ENCODE measurements around the gene SLK.

Gene SLK

GRCh38 chr10:103991393-103992128 lies 24.6 kb downstream of the SLK start:
- no peak for DNase-seq

GRCh38 chr10:103995134-103995533 lies 28.2 kb downstream of the SLK start:
- no peak for DNase-seq

DNA sequence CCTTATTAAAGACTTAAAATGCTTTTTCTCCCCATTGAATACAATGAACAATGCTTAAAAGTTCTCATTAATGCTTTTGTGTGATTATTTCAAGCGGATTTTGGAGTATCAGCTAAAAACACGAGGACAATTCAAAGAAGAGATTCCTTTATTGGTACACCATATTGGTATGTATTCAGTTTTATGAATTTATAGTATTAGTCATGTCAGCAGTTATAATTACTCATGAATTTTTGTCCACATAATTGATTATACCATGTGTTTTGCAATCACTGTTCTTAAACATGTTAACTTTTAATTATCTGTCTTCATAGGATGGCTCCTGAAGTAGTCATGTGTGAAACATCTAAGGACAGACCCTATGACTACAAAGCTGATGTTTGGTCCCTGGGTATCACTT lies 31.9 kb downstream of the SLK start:
- no peak for DNase-seq

GRCh38 chr10:104002911-104003310 lies 36.0 kb downstream of the SLK start:
- no peak for DNase-seq

DNA sequence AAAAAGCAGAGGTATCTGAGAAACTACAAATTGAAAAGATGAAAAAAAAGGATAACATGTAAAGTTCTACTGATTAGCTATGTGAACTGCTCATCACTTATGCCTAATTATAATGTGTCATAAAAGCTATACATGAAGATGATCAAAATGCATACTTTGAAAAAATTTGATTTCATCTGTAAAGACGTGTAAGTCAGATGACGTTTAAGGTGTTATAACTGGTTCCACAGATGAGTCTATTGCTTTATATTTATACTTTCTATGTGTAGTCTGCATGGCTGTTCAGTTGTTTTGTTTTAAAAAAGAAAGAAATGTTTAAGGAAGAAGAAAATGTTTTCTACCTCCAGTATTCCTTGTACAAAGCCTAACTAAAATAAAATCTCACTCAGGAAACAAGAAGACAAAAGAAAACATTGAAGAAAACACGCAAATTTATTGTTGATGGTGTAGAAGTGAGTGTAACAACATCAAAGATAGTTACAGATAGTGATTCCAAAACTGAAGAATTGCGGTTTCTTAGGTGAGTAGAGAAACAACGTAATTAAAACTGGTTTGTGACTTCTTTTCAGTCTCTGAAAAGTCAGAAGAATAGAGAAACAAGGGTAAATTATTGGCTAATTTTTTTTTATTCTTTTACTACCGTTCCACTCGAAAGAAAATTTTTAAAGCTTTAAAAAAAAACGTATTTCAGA lies 38.4 kb downstream of the SLK start:
- DNase-seq = no peak

DNA sequence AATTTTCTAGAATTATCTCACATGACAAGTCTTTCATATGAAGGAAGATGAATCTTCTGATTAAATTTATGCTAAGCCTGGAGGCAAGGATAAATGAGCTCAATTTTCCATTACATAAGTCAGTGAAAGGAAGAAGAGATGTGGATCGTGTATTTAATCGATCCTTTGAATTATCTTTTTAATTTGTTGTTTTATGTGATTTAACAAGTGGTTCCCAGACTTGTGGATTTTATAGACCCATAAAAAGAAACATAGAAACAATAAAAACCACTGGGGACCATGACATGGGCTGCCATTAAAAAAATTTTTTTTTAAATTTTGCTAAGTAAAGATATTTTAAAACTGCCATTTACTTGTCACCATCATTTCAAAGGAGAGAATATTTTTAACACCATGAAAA lies 45.0 kb downstream of the SLK start:
- no peak for DNase-seq

DNA sequence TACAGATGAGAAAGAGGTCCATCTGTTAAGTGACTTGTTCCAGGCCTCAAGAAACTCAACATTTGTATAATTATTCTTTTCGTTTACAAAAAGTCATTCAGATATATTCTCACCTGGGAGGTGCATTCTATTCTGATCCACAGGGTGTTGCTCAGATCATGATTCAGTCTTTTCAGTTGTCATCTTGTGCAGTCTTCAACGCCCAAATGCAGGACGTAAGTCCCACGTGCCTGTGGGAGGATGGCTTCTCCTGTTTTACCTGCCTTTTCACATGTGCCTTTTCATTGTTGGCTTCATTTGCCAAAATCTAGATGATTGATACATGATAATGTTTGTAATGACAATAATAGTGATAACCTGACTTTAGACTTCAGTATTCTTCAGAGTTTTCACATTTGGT lies 46.5 kb downstream of the SLK start:
- DNase-seq = no peak

GRCh38 chr10:104014176-104014575 lies 47.2 kb downstream of the SLK start:
- no peak for DNase-seq

DNA sequence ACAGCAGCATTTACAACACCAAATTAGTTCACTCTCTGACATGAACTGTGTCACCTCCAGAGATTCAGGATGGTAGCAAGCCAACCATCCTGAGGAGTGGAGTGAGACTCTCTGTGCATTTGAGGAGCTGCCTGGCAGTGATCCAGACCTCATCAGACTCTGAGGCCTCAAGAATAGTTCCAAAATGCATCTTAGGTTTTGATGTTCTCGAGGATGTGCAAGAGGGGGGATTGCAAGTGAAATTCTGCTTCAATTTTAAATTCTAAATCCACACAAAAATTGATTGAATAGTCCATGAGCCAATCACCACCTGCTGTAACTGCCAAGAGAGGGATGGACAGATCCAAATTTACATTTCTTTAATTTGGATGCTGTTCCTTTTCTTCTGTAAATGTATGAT lies 49.7 kb downstream of the SLK start:
- no peak for DNase-seq

DNA sequence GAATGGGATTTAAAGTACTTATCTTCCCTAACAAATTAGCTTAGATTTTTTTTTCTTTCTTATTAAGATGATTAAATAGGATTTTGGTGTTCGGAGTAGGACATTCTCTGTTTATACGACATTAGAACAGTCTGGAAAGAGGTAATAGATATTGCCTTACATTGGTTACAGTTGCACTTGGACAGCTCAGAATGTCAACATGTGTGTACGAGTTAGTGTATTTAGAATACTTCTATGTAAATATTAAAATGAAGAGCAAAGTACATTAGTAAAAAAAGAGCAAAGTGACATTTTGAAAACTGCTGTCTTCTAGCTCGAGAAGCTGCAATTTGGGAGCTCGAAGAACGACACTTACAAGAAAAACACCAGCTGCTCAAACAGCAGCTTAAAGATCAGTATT lies 51.5 kb downstream of the SLK start:
- DNase-seq = no peak

GRCh38 chr10:104020020-104020419 lies 53.1 kb downstream of the SLK start:
- no peak for DNase-seq

GRCh38 chr10:104021246-104021645 lies 54.3 kb downstream of the SLK start:
- DNase-seq = no peak

DNA sequence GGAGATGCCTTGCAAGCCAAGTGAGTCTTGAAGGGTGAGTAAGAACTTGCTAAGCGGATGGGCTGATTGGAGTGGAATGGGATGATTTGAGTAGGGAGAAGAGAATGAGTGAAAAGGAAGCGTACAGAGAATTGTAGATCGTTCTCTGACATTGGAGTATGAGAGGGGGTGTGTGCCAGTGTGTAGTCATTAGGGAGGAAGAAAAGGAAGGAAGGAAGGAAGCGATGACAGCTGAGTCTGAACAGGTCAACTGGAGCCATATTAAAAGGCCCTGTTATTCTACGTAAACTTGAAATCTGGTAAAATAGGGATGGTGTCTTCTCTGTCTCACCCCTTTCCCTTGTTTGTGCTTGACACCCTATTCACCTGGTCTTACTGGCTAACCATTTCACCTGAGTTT lies 55.1 kb downstream of the SLK start:
- no peak for DNase-seq

DNA sequence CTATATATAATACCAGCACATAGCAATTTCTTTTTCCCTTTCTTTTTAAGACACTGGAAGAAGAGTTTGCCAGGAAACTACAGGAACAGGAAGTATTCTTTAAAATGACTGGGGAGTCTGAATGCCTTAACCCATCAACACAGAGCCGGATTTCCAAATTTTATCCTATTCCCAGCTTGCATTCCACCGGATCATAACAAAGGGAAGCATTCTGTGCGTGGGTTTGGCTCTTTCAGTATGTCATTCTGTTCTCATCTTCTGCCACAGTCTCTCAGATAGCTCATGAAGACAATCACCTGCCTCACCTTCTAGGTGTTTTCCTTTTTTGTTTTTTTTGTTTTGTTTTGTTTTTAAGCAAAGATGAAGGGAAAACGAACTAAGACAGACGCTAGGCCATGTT lies 58.6 kb downstream of the SLK start:
- DNase-seq = no peak

- no peak for DNase-seq
Measured at GRCh38 chr10:104026762-104027161, 59.8 kb downstream of the SLK start.

- no peak for DNase-seq
Measured at GRCh38 chr10:104028146-104028545, 61.2 kb downstream of the SLK start.

- no peak for DNase-seq
Measured at GRCh38 chr10:104028823-104029520, 62.0 kb downstream of the SLK start.

GRCh38 chr10:104029521-104029860 lies 62.6 kb downstream of the SLK start:
- DNase-seq = no peak

- DNase-seq = no peak
Measured at GRCh38 chr10:104031631-104032030, 64.7 kb downstream of the SLK start.

DNA sequence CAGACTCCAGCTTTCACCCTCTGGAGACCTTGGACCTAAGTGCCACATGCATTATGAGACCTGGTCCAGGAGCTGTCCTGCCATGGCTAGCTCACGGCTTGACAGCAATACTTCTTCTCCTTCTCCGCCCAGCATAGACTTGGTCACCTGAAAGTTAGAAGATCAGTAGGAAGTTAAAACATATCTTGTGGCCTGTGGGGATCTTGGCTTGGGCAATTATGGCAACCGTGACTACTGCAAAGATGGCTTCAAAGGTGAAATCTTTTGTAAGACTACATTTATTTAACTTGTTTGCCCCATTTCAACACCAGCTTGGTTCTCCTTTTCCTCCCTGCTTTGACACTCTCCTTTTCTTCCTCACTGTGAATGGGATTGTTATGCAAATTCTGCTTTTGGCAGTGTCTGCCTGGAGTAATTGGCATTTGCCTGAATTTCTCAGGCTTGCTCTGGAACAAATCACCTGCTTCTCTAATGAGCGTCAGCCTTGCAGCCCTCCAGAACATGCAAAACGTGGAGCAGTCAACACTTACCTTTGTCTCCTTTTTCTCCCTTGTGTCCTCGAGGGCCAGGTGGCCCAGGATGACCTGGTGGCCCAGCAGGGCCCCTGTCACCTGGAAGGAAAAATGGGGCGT lies 65.3 kb downstream of the SLK start:
- DNase-seq = no peak

- DNase-seq = no peak
Measured at GRCh38 chr10:104033401-104033930, 66.5 kb downstream of the SLK start.

DNA sequence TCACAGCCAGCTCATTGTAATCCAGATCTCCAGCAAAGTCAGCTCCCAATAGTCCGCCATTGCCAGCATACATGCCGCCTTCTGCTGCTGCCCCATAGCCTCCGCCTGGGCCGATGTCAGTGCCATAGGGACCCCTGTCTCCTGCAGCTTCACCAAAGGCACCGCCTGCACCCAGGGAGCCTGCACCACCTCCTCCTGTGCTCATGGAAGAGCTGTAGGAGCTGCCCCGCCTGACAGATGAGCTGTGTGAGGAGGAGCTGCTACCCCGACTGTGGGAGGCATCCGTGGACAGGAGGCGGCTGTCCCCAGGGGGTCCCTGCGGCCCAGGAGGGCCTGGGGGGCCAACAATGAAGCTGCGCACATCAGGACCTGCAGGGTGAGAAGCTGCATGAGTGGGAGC lies 67.0 kb downstream of the SLK start:
- no peak for DNase-seq

- no peak for DNase-seq
Measured at GRCh38 chr10:104034401-104035193, 67.7 kb downstream of the SLK start.

All from NCI-H524 treated with DMSO at 0.1 percent for 48 hours (cell line).